ENCODE data around the gene CCDC120. TPM values are rescaled to one million over a fixed set of nuclear protein-coding genes. Genes with fewer than 3 reads are reported as not detected.

CCDC120 gene
- total RNA-seq, 1 experiment from 2014 or later = 14.5 TPM

- Histone ChIP-seq H3K79me2 (ENCODE audit: insufficient read depth, low read length) (peaks cover 12% of the 10 kb centered on the region; the same call in 1 of the 2 replicates), H3K18ac (ENCODE audit: insufficient read length, low read depth, low read length) (peak within 1 kb of the TSS; percentile 64), H3K4ac (ENCODE audit: low read depth, low read length) (no peak within 1 kb of the TSS), H4K8ac (replicated peaks; ENCODE audit: insufficient read length, low read depth, low read length) (no peak within 1 kb of the TSS), H2AK5ac (ENCODE audit: insufficient read length, low read length) (no peak within 1 kb of the TSS), H3K9me3 (ENCODE audit: control insufficient read depth, low read depth, low read length) (no peaks in the 10 kb centered on the region), H4K5ac (ENCODE audit: insufficient read length, low read depth, low read length) (no peak within 1 kb of the TSS), H3T11ph (ENCODE audit: low read length) (no peak within 1 kb of the TSS), H3K9ac (ENCODE audit: extremely low read depth, insufficient read length, low read length) (peak within 1 kb of the TSS; percentile 89), H3K56ac (ENCODE audit: insufficient read length, low read depth, low read length) (no peak within 1 kb of the TSS), H3K23ac (ENCODE audit: insufficient read length, low read depth, low read length) (no peak within 1 kb of the TSS), H3K23me2 (ENCODE audit: insufficient read length, low read depth, low read length, poor library complexity, severe bottlenecking) (peaks cover 7% of the 10 kb centered on the region), H2BK5ac (ENCODE audit: insufficient read length, low read length) (no peak within 1 kb of the TSS), H2AFZ (ENCODE audit: low read length) (no peak within 1 kb of the TSS), H3K4me1 (ENCODE audit: insufficient read depth, low read length) (peaks cover 5% of the 10 kb centered on the region), H3K27ac (ENCODE audit: insufficient read length, low read depth, low read length) (peak within 1 kb of the TSS; percentile 76), H2BK15ac (ENCODE audit: low read depth, low read length) (no peak within 1 kb of the TSS), H2BK20ac (ENCODE audit: low read depth, low read length, poor library complexity, severe bottlenecking) (no peak within 1 kb of the TSS), H2BK120ac (ENCODE audit: low read depth, low read length, poor library complexity, severe bottlenecking) (no peak within 1 kb of the TSS), H3K27me3 (ENCODE audit: insufficient read depth, low read length) (no peaks in the 10 kb centered on the region), H3K14ac (ENCODE audit: insufficient read depth, low read length) (no peak within 1 kb of the TSS; the same call in 1 of the 2 replicates), H4K91ac (ENCODE audit: insufficient read length, low read depth, low read length) (no peak within 1 kb of the TSS), H3K4me2 (ENCODE audit: insufficient read depth, insufficient read length, low read length) (peak within 1 kb of the TSS; percentile 96), H3K79me1 (ENCODE audit: insufficient read depth, low read depth, low read length, poor library complexity, severe bottlenecking) (peaks cover 2% of the 10 kb centered on the region), H4K20me1 (ENCODE audit: control insufficient read depth, insufficient read depth, insufficient read length) (no peaks in the 10 kb centered on the region), H2BK12ac (ENCODE audit: insufficient read length, low read depth, low read length) (no peak within 1 kb of the TSS)
- H3K36me3 Mint-ChIP-seq (ENCODE audit: insufficient read depth in 1 of 3, low read depth in 3 of 3) = peaks cover 13 to 34% (median 22%) of the 10 kb centered on the region in 3 experiments
- WGBS (ENCODE audit: extremely low coverage, insufficient read length, low lambda C conversion rate) = no CpG with 5 or more reads among the region's 67 CpGs
- peak within 1 kb of the TSS; percentile 90 to 96 for H3K4me3 Mint-ChIP-seq
- H3K9me3 Mint-ChIP-seq = peaks cover 66 to 69% of the 10 kb centered on the region in 2 experiments
- TF ChIP-seq CTCF (conservative IDR thresholded peaks at IDR 0.05) = peak; percentile 72
- H3K4me1 Mint-ChIP-seq = peaks cover 20 to 21% of the 10 kb centered on the region in 2 experiments
- H3K27ac Mint-ChIP-seq = peak within 1 kb of the TSS; percentile 89 to 98 (median 93)
- peaks cover 2% of the 10 kb centered on the region; the same call in 1 of the 2 replicates for H3K27me3 Mint-ChIP-seq (ENCODE audit: low read depth)
- DNase-seq = peak; percentile 98
Observed at GRCh38 chrX:49043220-49043986, 15.4 kb upstream of the CCDC120 start, which contains the start of gene TFE3. Gene TFE3, minus strand, starts transcription at chrX:49043357. Its CDS starts 131 bp downstream, at chrX:49043226.

All from H9 (cell line).